K562 (cell line): ENCODE results near the gene TFAP2A. TPM values are rescaled to one million over a fixed set of nuclear protein-coding genes. Genes with fewer than 3 reads are reported as not detected.

Source experiments
- ATAC-seq: fragments of 200-7000 bp; cut with Tn5 transposase; 3 replicates; pipeline ENCODE4 v1.9.1; 2020; ENCODE audit warnings: moderate library complexity
- BruUV-seq: library from RNA; stranded (reverse); fragments of 400-500 nt; replicated peaks from 2 replicates; lab custom pipeline; 2021; lab: Mats Ljungman, UMichigan
- CTCF ChIA-PET: fragments of 300-600 bp; formaldehyde crosslinking; extraction: SDS; loops from one replicate; lab custom pipeline; 2021; ENCODE audit warnings: low intra/inter-chr PET ratio; lab: Yijun Ruan, JAX
- POLR2A ChIA-PET: fragments of 300-600, 350-650 bp; sonication (Branson Sonifier 250); formaldehyde crosslinking; extraction: SDS; loops from one replicate; lab custom pipeline; 2021; ENCODE audit warnings: antibody characterized with exemption, inconsistent platforms; lab: Yijun Ruan, JAX
- DNase-seq, 4 experiments: peaks; one replicate each; pipeline versions ENCODE4 v3.0.0 to v3.0.0-alpha.2; 2011 to 2018; ENCODE audit warnings: low spot score in 3 of 4, mixed read lengths in 3 of 4; ENCODE audit errors: extremely low read depth in 1 of 4
- FAIRE-seq: peaks from 2 replicates; lab custom pipeline; 2011; peaks lifted over from hg19 to GRCh38; lab: Jason Lieb, UNC
- H2AFZ ChIP-seq: 2 replicates; pipeline ENCODE4 v1.6.0; 2011; ENCODE audit warnings: low read depth, low read length, control low read depth, inconsistent platforms
- H3K27ac ChIP-seq: fragments of 200-600 bp; 3 replicates; pipeline ENCODE4 v1.8.0; 2011; ENCODE audit warnings: low read depth, mild to moderate bottlenecking, control low read depth, inconsistent platforms, low read length, moderate library complexity, mixed read lengths; ENCODE audit errors: extremely low read depth
- H3K27me3 ChIP-seq, 2 experiments: fragments of 300-600 bp in 1 of 2; 2 replicates in 1 of 2; 3 replicates in 1 of 2; pipeline versions ENCODE4 v1.6.0 to v1.8.0; 2011; ENCODE audit warnings: inconsistent platforms in 2 of 2, low read length in 2 of 2, mild to moderate bottlenecking in 1 of 2, mixed read lengths in 1 of 2, moderate library complexity in 1 of 2; ENCODE audit not compliant: control insufficient read depth in 2 of 2, insufficient read depth in 2 of 2
- H3K36me3 ChIP-seq: fragments of 300-600 bp; 3 replicates; pipeline ENCODE4 v1.8.0; 2011; ENCODE audit warnings: mild to moderate bottlenecking, low read length, inconsistent platforms; ENCODE audit not compliant: control insufficient read depth, insufficient read depth
- H3K4me1 ChIP-seq, 2 experiments: fragments of 200-600 bp in 1 of 2; replicated peaks in 1 of 2; 2 replicates in 1 of 2; 3 replicates in 1 of 2; pipeline versions ENCODE4 v1.5.1 to v1.8.0; 2011; ENCODE audit warnings: inconsistent platforms in 2 of 2, low read length in 2 of 2, mild to moderate bottlenecking in 1 of 2, mixed read lengths in 1 of 2, moderate library complexity in 1 of 2; ENCODE audit not compliant: control insufficient read depth in 2 of 2, insufficient read depth in 2 of 2
- H3K4me2 ChIP-seq: 2 replicates; pipeline ENCODE4 v1.6.1; 2011; ENCODE audit warnings: low read length, control low read depth, inconsistent platforms, mixed read lengths; ENCODE audit not compliant: insufficient read depth
- H3K4me3 ChIP-seq: fragments of 200-600 bp; sonication (generic), shearing (Covaris generic); 2 replicates; pipeline ENCODE4 v1.5.1; 2016; ENCODE audit warnings: control low read depth, inconsistent platforms
- H3K79me2 ChIP-seq: fragments of 200-600 bp; 3 replicates; pipeline ENCODE4 v1.8.0; 2011; ENCODE audit warnings: low read length, inconsistent platforms; ENCODE audit not compliant: control insufficient read depth, insufficient read depth
- H3K9ac ChIP-seq, 2 experiments: 2 replicates each; pipeline versions ENCODE4 v1.6.0 to v1.6.1; 2011; ENCODE audit warnings: low read depth in 2 of 2, low read length in 2 of 2, control low read depth in 1 of 2, inconsistent platforms in 1 of 2, mild to moderate bottlenecking in 1 of 2, mixed read lengths in 1 of 2; ENCODE audit not compliant: insufficient read depth in 1 of 2
- H3K9me1 ChIP-seq: one replicate; pipeline ENCODE4 v1.6.0; 2011; ENCODE audit warnings: inconsistent platforms, mild to moderate bottlenecking, low read length, moderate library complexity; ENCODE audit not compliant: control insufficient read depth, insufficient read depth
- H3K9me3 ChIP-seq: replicated peaks from 2 replicates; pipeline ENCODE4 v1.5.1; 2011; ENCODE audit warnings: low read depth, low read length, inconsistent platforms; ENCODE audit not compliant: control insufficient read depth, insufficient read depth
- H4K20me1 ChIP-seq: replicated peaks from 2 replicates; pipeline ENCODE4 v1.6.1; 2011; ENCODE audit warnings: low read length, inconsistent platforms, mixed read lengths; ENCODE audit not compliant: control insufficient read depth, insufficient read depth
- KLF10 ChIP-seq: fragments of 250-450 bp; sonication (Bioruptor Pico); IDR thresholded peaks from 2 replicates; pipeline ENCODE4 v1.6.1; 2021; ENCODE audit warnings: matching md5 sums
- L3MBTL2 ChIP-seq: fragments of 450-650 bp; IDR thresholded peaks from 2 replicates; pipeline ENCODE4 v1.6.1; 2016; ENCODE audit warnings: mild to moderate bottlenecking, moderate library complexity
- NBN ChIP-seq: fragments of 450-650 bp; IDR thresholded peaks from 2 replicates; pipeline ENCODE4 v1.6.1; 2016; ENCODE audit warnings: low read depth, mild to moderate bottlenecking
- PHF8 ChIP-seq: fragments of 200-600 bp; sonication (generic); IDR thresholded peaks from 2 replicates; pipeline ENCODE4 v1.6.1; 2012; ENCODE audit warnings: mixed run types, mild to moderate bottlenecking, inconsistent platforms, low read length, moderate library complexity, borderline replicate concordance
- POLR2AphosphoS5 ChIP-seq: IDR thresholded peaks from 2 replicates; pipeline ENCODE4 v1.6.1; 2011; ENCODE audit warnings: mild to moderate bottlenecking, low read depth, low read length, moderate library complexity; ENCODE audit not compliant: control insufficient read depth, insufficient read depth
- STAT5A ChIP-seq: IDR thresholded peaks from 2 replicates; pipeline ENCODE4 v1.6.1; 2012; ENCODE audit warnings: low read length, inconsistent platforms, borderline replicate concordance
- TBP ChIP-seq: optimal IDR thresholded peaks from 2 replicates; pipeline ENCODE3; 2011; ENCODE audit warnings: low read depth, low read length, improper control_type of control experiment
- U2AF2 ChIP-seq: fragments of 200-400 bp; formaldehyde crosslinking; optimal IDR thresholded peaks from 2 replicates; pipeline ENCODE3; 2017; ENCODE audit warnings: low read depth, mild to moderate bottlenecking, low read length
- ZNF239 ChIP-seq: fragments of 250-450 bp; sonication (Bioruptor Pico); IDR thresholded peaks from 2 replicates; pipeline ENCODE4 v1.4.0; 2020; ENCODE audit warnings: mild to moderate bottlenecking
- WGBS: fragments of 100-300 bp; shearing (Covaris generic); methylation state at CpG from one replicate; pipeline ENCODE4 v1.1.6; 2016; ENCODE audit warnings: low coverage, mixed read lengths; ENCODE audit not compliant: insufficient coverage; ENCODE audit errors: missing lambda C conversion rate; 5-methylcytosine and 5-hydroxymethylcytosine counted together
- in situ Hi-C: fragments of 300-500 bp; cut with MboI; formaldehyde crosslinking; loops from 4 replicates; pipeline ENCODE4 v1.15.0; 2018; ENCODE audit warnings: inconsistent platforms, mixed read lengths
- intact Hi-C: fragments of 100-400 bp; cut with micrococcal nuclease; formaldehyde crosslinking; loops from 2 replicates; pipeline ENCODE4 v1.14.2; 2022
- polyA plus RNA-seq, 8 experiments: library from polyadenylated mRNA; depleted of rRNA in 4 of 8; stranded (reverse) in 5 of 8; unstranded in 3 of 8; fragments of >200 nt; fragmentation: Nextera tagmentation in 2 of 8; fragmentation: Illumina TruSeq in 1 of 8; extraction: Ambion mirVana in 2 of 8; extraction: Trizol in 1 of 8; gene quantifications; 2 replicates each; pipeline versions ENCODE4 v1.2.1 to v1.2.3, GENCODE V29; 2011 to 2014; ENCODE audit warnings: inconsistent platforms in 1 of 8, missing spikeins in 1 of 8
- total RNA-seq, 7 experiments: library from RNA; depleted of rRNA in 6 of 7; stranded (reverse); fragments of >200 nt in 6 of 7; fragmentation: Illumina TruSeq in 2 of 7; extraction: Trizol in 2 of 7; gene quantifications; 2 replicates each; pipeline versions ENCODE4 v1.2.1 to v1.2.3, GENCODE V29; 2011 to 2021; ENCODE audit warnings: low replicate concordance in 1 of 7
- TF ChIP-seq, protein P1 (sequence below), 2 experiments: IDR thresholded peaks in 1 of 2; conservative IDR thresholded peaks in 1 of 2; 2 replicates each; pipeline ENCODE4 v1.6.1; 2016; ENCODE audit warnings: low read depth in 2 of 2, mild to moderate bottlenecking in 1 of 2, missing compliant biosample characterization in 1 of 2, missing genetic modification characterization in 1 of 2, moderate library complexity in 1 of 2
- TF ChIP-seq, protein P2 (sequence below): sonication (generic); formaldehyde crosslinking; IDR thresholded peaks from 2 replicates; pipeline ENCODE4 v1.8.1; 2023; ENCODE audit warnings: mild to moderate bottlenecking, missing genetic modification reagents

The TFAP2A gene
- total and polyA plus RNA-seq, 9 of the 15 experiments (the other 6 are each of a cell fraction or from before 2014, with no cell fraction given) = 0.14 to 0.53 (median 0.19) TPM; not detected in 1

DNA sequence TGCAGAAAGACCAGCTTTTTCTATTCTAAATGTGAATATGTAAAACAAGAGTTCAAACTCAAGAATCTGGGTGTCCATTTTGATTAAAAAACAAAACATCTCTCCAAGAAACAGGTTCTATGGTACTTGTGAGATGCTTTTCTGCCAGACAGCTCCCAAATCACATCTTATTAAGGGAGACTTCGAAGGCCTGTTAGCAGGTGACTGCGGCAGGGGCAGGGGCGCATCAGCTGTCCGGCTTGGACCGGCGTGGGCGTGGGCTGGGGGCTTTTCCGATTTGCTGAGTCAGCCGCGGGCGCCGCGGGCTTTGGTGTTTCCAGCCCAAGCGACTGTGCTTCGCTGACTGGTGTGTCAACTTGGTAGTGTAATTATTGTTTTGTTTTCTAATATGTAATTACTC is 32.6 kb downstream of the TFAP2A start:
- H3K4me1 ChIP-seq = peaks cover 0 to 13% of the 10 kb centered on the region in 2 experiments; a peak in 1 of 5 replicates
- DNase-seq (no peak), ATAC-seq (no peak), FAIRE-seq (no peak)
- no peaks in the 10 kb centered on the region for H3K36me3 ChIP-seq
- H3K9ac ChIP-seq = no peak overlapping the region
- in situ Hi-C loops (no loop called here), intact Hi-C loops (no loop called here)
- POLR2A ChIA-PET = interaction anchor here (0.6 to 0.9 kb wide), 2 partner anchors 20 to 51 kb away, joined by 3 read pairs; no protein-coding TSS in a partner anchor
- H3K4me2 ChIP-seq = no peak overlapping the region
- no peak overlapping the region for H3K4me3 ChIP-seq
- 93% methylated on average over 15 of the region's 15 CpGs for WGBS
- H3K9me1 ChIP-seq = no peaks in the 10 kb centered on the region
- no peaks in the 10 kb centered on the region for H3K27me3 ChIP-seq
- H3K79me2 ChIP-seq = no peaks in the 10 kb centered on the region
- CTCF ChIA-PET = no interaction called here
- no peaks in the 10 kb centered on the region for H4K20me1 ChIP-seq
- no peak overlapping the region for H3K27ac ChIP-seq
- no TSS peak for BruUV-seq
- H3K9me3 ChIP-seq = no peaks in the 10 kb centered on the region; the same call in 1 of the 2 replicates
- no peak overlapping the region for H2AFZ ChIP-seq
- TF ChIP-seq NBN (no peak), TBP (no peak), KLF10 (CRISPR knock-in tag) (no peak), POLR2AphosphoS5 (no peak), L3MBTL2 (no peak), U2AF2 (no peak)

DNA sequence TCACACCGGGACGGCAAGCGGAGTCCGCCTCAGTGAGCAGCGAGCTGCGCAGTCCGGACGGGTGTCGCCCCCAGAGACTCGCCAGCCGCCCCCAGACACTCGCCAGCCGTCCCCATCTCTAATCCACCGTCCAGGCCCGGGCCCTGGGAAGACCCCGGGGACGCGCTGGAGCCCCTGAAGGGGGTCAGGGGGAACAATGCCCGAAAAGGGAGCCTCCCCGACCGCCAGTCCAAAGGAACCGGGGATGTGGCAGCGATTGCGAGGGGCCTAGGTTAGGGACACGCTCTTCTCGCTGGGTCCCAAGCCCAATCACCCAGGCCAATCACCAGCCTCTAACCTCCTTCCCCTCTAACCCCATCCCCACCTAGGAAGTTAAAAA is 33.1 kb downstream of the TFAP2A start:
- in situ Hi-C loops = no loop called here
- Histone ChIP-seq H3K36me3 (no peaks in the 10 kb centered on the region), H3K9me3 (no peaks in the 10 kb centered on the region; the same call in 1 of the 2 replicates), H3K4me1 (peaks cover 0 to 13% of the 10 kb centered on the region in 2 experiments; a peak in 1 of 5 replicates), H2AFZ (no peak overlapping the region), H3K9me1 (no peaks in the 10 kb centered on the region), H3K79me2 (no peaks in the 10 kb centered on the region), H3K9ac (no peak overlapping the region), H3K4me2 (no peak overlapping the region), H3K4me3 (no peak overlapping the region), H4K20me1 (no peaks in the 10 kb centered on the region), H3K27me3 (no peaks in the 10 kb centered on the region), H3K27ac (no peak overlapping the region)
- no peak for ATAC-seq
- DNase-seq = no peak
- ChIA-PET CTCF (no interaction called here), POLR2A (interaction anchor here (0.9 kb wide), 1 partner anchor 20 kb away, joined by 3 read pairs; no protein-coding TSS in a partner anchor)
- intact Hi-C loops = no loop called here
- no peak for FAIRE-seq
- BruUV-seq = no TSS peak
- 79% methylated on average over 13 of the region's 26 CpGs for WGBS
- TF ChIP-seq ZNF239 (CRISPR knock-in tag) (no peak), STAT5A (no peak), PHF8 (no peak)
- TF ChIP-seq, protein P1, sequence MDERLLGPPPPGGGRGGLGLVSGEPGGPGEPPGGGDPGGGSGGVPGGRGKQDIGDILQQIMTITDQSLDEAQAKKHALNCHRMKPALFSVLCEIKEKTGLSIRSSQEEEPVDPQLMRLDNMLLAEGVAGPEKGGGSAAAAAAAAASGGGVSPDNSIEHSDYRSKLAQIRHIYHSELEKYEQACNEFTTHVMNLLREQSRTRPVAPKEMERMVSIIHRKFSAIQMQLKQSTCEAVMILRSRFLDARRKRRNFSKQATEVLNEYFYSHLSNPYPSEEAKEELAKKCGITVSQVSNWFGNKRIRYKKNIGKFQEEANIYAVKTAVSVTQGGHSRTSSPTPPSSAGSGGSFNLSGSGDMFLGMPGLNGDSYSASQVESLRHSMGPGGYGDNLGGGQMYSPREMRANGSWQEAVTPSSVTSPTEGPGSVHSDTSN (CRISPR knock-in tag; IDR thresholded peaks at IDR 0.05; ENCODE audit: low read depth) = no peak
- TF ChIP-seq, protein P1 (tag; conservative IDR thresholded peaks at IDR 0.05; ENCODE audit: low read depth) = no peak
- TF ChIP-seq, protein P2, sequence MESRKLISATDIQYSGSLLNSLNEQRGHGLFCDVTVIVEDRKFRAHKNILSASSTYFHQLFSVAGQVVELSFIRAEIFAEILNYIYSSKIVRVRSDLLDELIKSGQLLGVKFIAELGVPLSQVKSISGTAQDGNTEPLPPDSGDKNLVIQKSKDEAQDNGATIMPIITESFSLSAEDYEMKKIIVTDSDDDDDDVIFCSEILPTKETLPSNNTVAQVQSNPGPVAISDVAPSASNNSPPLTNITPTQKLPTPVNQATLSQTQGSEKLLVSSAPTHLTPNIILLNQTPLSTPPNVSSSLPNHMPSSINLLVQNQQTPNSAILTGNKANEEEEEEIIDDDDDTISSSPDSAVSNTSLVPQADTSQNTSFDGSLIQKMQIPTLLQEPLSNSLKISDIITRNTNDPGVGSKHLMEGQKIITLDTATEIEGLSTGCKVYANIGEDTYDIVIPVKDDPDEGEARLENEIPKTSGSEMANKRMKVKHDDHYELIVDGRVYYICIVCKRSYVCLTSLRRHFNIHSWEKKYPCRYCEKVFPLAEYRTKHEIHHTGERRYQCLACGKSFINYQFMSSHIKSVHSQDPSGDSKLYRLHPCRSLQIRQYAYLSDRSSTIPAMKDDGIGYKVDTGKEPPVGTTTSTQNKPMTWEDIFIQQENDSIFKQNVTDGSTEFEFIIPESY (CRISPR knock-in tag) = no peak
